HL-60 (cell line): ENCODE data around the gene RPS6KA4.

ENCODE experiments used
- GABPA ChIP-seq: IDR thresholded peaks from 2 replicates; pipeline ENCODE4 v1.6.1; 2012; ENCODE audit warnings: low read depth
- POLR2AphosphoS5 ChIP-seq: IDR thresholded peaks from 2 replicates; pipeline ENCODE4 v1.6.1; 2012; ENCODE audit warnings: low read depth
- SPI1 ChIP-seq: IDR thresholded peaks from 2 replicates; pipeline ENCODE4 v1.6.1; 2012; ENCODE audit warnings: low read depth, mild to moderate bottlenecking, borderline replicate concordance
- TF ChIP-seq, protein P1 (sequence below): IDR thresholded peaks from one replicate; pipeline ENCODE4 v1.5.1; 2011; ENCODE audit warnings: low read length, control low read depth, inconsistent platforms; ENCODE audit not compliant: insufficient read depth
- TF ChIP-seq, protein P2 (sequence below): IDR thresholded peaks from 2 replicates; pipeline ENCODE4 v1.6.1; 2012; ENCODE audit warnings: low read depth; ENCODE audit not compliant: insufficient replicate concordance

DNA sequence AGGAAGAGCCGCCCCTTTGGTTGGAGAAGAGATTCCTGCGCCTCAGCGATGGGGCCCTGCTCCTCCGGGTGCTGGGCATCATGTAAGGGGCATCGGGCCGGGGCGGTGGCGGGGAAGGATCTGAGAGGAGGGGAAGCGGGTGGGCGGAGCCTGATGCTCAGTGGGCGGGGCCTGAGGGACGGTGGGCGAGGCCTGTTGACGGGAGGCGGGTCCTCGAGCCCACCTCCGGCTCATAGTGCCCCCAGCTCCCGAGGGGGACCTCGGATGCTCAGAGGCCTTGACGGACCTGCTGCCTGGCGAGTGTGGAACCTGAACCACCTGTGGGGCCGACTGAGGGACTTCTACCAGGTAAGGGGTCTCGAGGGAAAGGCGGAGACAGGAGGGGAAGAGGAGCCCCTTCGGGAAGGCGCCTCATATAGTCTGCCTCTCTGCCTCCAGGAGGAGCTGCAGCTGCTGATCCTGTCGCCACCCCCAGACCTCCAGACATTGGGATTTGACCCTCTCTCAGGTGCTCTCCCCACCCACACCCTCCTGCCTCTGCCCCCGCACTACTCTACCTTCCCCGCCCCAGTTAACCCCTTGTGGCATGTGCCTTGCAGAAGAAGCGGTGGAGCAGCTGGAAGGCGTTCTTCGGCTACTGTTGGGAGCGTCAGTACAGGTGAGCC is 18.2 kb upstream of the RPS6KA4 start:
- TF ChIP-seq POLR2AphosphoS5 (no peak), GABPA (no peak), SPI1 (peak; percentile 47; the same call in 1 of the 2 replicates)
- TF ChIP-seq, protein P1, sequence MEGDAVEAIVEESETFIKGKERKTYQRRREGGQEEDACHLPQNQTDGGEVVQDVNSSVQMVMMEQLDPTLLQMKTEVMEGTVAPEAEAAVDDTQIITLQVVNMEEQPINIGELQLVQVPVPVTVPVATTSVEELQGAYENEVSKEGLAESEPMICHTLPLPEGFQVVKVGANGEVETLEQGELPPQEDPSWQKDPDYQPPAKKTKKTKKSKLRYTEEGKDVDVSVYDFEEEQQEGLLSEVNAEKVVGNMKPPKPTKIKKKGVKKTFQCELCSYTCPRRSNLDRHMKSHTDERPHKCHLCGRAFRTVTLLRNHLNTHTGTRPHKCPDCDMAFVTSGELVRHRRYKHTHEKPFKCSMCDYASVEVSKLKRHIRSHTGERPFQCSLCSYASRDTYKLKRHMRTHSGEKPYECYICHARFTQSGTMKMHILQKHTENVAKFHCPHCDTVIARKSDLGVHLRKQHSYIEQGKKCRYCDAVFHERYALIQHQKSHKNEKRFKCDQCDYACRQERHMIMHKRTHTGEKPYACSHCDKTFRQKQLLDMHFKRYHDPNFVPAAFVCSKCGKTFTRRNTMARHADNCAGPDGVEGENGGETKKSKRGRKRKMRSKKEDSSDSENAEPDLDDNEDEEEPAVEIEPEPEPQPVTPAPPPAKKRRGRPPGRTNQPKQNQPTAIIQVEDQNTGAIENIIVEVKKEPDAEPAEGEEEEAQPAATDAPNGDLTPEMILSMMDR, result no peak
- TF ChIP-seq, protein P2, sequence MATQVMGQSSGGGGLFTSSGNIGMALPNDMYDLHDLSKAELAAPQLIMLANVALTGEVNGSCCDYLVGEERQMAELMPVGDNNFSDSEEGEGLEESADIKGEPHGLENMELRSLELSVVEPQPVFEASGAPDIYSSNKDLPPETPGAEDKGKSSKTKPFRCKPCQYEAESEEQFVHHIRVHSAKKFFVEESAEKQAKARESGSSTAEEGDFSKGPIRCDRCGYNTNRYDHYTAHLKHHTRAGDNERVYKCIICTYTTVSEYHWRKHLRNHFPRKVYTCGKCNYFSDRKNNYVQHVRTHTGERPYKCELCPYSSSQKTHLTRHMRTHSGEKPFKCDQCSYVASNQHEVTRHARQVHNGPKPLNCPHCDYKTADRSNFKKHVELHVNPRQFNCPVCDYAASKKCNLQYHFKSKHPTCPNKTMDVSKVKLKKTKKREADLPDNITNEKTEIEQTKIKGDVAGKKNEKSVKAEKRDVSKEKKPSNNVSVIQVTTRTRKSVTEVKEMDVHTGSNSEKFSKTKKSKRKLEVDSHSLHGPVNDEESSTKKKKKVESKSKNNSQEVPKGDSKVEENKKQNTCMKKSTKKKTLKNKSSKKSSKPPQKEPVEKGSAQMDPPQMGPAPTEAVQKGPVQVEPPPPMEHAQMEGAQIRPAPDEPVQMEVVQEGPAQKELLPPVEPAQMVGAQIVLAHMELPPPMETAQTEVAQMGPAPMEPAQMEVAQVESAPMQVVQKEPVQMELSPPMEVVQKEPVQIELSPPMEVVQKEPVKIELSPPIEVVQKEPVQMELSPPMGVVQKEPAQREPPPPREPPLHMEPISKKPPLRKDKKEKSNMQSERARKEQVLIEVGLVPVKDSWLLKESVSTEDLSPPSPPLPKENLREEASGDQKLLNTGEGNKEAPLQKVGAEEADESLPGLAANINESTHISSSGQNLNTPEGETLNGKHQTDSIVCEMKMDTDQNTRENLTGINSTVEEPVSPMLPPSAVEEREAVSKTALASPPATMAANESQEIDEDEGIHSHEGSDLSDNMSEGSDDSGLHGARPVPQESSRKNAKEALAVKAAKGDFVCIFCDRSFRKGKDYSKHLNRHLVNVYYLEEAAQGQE, result no peak
